ENCODE measurements around the gene PTPRE.

PTPRE gene

DNA sequence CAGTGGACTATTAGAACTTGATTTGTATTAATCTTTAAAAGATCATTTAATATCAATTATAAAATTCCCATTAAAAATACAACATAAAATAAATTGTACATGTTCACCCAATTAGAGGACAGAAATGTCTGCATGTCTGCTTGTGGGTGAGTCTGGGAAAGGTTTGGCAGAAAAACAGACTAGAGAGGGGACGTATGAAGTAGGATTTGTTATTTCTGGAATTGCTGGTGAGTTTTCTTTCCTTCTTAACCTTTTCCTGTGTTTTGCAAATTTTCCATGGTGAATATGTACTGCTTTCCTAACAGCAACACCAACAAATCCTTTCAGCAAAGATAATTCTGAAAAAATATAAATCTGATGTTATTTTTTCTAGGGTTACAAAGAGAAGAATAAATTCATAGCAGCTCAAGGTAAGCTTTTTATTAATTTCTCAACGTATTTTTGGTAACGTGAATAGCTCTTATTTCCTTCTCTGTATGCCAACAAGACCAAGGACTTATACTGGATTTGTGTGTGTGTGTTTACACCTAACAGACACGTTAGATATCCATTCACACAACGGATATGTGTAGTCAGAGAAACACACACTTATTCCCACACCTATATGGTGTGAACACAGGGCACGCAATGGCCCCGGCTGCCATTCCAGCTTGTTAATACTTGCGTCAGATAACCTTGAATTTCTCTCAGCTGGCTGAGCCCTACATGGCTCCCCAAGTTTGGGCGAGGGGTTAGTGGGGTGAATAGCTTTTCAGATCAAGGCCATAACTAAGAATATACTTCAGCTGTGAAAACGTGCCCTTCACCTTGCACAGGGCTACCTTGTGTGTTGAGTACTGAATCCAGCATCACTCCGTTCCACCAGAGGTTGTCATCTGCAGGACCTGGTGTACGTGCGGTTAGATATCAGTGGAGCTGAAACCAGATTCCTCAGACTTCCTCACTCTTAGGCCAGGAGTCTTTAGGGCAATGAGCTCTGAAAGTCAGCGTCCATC lies 154.7 kb downstream of the PTPRE start:
- no peaks in the 10 kb centered on the region for H3K27me3 ChIP-seq (ENCODE audit: control insufficient read depth in 2 of 2, insufficient read depth in 2 of 2, low read length in 2 of 2)
- peaks cover 16 to 42% of the 10 kb centered on the region in 2 donors for H3K36me3 ChIP-seq (ENCODE audit: control insufficient read depth in 2 of 2, insufficient read depth in 2 of 2, low read length in 2 of 2)
- H3K9me3 ChIP-seq (ENCODE audit: control insufficient read depth in 2 of 2, low read length in 2 of 2): no peaks in the 10 kb centered on the region
- peak overlapping the region in 1 of 2 donors; percentile 73 for H3K27ac ChIP-seq (ENCODE audit: low read depth in 2 of 2, low read length in 2 of 2)
- H3K4me3 ChIP-seq (ENCODE audit: low read length in 2 of 2): no peak overlapping the region
- H3K4me1 ChIP-seq (ENCODE audit: control insufficient read depth in 2 of 2, insufficient read depth in 2 of 2, low read length in 2 of 2): peaks cover 10 to 18% of the 10 kb centered on the region in 2 donors
- H3K9ac ChIP-seq (ENCODE audit: low read depth in 1 of 2, low read length in 2 of 2): no peak overlapping the region

DNA sequence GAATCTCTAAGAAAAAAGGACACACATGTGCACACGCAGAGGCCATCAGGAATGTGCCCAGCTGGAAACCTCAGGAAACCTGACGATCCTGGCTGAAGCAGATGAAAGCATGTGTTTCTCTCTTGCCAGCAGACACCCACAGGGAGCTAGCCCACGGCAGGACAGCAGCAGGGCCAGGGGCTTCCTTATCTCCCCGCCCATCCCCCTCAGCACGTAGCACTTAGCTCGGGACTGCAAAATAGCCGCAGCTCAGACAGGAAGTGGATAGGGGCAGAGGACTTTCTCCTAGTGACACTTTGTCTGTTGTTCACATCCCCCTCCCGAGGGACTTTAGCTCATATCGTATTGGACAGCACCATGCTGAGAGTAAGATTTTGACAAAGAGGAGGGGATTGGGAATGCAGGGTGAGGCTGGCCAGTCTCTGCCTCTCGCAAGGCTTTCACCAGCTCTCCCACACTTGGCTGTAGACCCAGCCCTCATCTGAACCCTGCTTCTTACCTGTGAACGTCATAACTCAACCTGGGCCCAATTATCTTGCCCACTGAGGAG lies 155.5 kb downstream of the PTPRE start:
- Histone ChIP-seq H3K27ac (ENCODE audit: low read depth in 2 of 2, low read length in 2 of 2) (peak overlapping the region; percentile 34 to 73), H3K9ac (ENCODE audit: low read depth in 1 of 2, low read length in 2 of 2) (peak overlapping the region in 1 of 2 donors; percentile 32), H3K36me3 (ENCODE audit: control insufficient read depth in 2 of 2, insufficient read depth in 2 of 2, low read length in 2 of 2) (peaks cover 24 to 47% of the 10 kb centered on the region in 2 donors), H3K4me3 (ENCODE audit: low read length in 2 of 2) (peak overlapping the region in 1 of 2 donors; percentile 63), H3K27me3 (ENCODE audit: control insufficient read depth in 2 of 2, insufficient read depth in 2 of 2, low read length in 2 of 2) (no peaks in the 10 kb centered on the region), H3K4me1 (ENCODE audit: control insufficient read depth in 2 of 2, insufficient read depth in 2 of 2, low read length in 2 of 2) (peaks cover 10 to 18% of the 10 kb centered on the region in 2 donors), H3K9me3 (ENCODE audit: control insufficient read depth in 2 of 2, low read length in 2 of 2) (no peaks in the 10 kb centered on the region)

DNA sequence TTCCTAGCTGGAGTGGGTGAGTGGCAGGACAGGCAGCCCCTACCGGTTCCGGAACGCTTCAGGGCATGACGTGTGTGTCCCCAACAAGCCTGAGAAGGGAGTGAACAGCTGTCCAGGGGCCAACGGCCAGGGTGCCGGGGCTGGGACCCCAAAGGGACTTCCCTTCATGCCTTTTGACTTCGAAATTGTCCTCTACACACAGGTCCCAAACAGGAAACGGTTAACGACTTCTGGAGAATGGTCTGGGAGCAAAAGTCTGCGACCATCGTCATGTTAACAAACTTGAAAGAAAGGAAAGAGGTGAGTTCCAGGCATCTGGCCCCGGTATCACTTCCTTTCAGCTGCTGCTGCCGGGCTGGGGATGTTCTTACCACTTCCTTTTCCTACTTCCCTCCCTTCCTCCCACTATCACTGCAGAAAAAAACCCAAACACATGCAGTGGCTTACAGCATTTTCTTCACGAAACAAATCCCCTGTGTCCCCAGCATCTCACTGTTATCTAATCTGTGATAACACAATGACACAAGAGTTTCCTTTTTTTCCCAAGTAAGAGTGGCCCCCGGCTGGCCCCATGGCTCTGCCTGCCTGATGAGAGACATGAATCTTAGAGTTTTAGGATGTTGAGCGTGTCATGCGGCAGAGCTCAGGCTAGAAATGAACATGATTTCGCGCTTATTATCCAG lies 156.1 kb downstream of the PTPRE start:
- peak overlapping the region in 1 of 2 donors; percentile 32 for H3K9ac ChIP-seq (ENCODE audit: low read depth in 1 of 2, low read length in 2 of 2)
- peaks cover 10 to 18% of the 10 kb centered on the region in 2 donors for H3K4me1 ChIP-seq (ENCODE audit: control insufficient read depth in 2 of 2, insufficient read depth in 2 of 2, low read length in 2 of 2)
- H3K27ac ChIP-seq (ENCODE audit: low read depth in 2 of 2, low read length in 2 of 2): peak overlapping the region; percentile 34 to 73
- no peaks in the 10 kb centered on the region for H3K27me3 ChIP-seq (ENCODE audit: control insufficient read depth in 2 of 2, insufficient read depth in 2 of 2, low read length in 2 of 2)
- peaks cover 26 to 46% of the 10 kb centered on the region in 2 donors for H3K36me3 ChIP-seq (ENCODE audit: control insufficient read depth in 2 of 2, insufficient read depth in 2 of 2, low read length in 2 of 2)
- peak overlapping the region in 1 of 2 donors; percentile 63 for H3K4me3 ChIP-seq (ENCODE audit: low read length in 2 of 2)
- H3K9me3 ChIP-seq (ENCODE audit: control insufficient read depth in 2 of 2, low read length in 2 of 2): no peaks in the 10 kb centered on the region

DNA sequence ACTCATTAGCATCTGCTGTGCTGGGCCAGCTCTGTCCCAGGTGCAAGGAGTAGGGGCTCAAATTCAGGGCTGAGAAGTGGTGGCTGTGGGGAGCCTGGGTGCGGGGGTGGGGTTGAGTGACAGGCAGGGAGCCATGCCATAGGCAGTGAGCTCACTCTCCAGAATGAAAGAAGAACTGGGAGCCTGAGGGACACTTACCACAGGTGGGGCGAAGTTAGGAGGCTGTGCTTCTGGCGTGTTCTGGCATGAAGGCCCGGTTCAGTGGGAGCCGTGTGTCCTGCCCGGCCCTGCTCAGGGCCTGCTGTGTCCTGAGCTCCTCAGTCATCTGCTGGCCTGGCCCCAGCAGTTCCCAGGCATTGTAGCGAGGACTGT lies 156.8 kb downstream of the PTPRE start:
- Histone ChIP-seq H3K4me3 (ENCODE audit: low read length in 2 of 2) (peak overlapping the region in 1 of 2 donors; percentile 63), H3K36me3 (ENCODE audit: control insufficient read depth in 2 of 2, insufficient read depth in 2 of 2, low read length in 2 of 2) (peaks cover 33 to 48% of the 10 kb centered on the region in 2 donors)

GRCh38 chr10:128064108-128064969 lies 157.4 kb downstream of the PTPRE start:
- Histone ChIP-seq H3K4me1 (ENCODE audit: control insufficient read depth in 2 of 2, insufficient read depth in 2 of 2, low read length in 2 of 2) (peaks cover 10 to 21% of the 10 kb centered on the region in 2 donors), H3K27ac (ENCODE audit: low read depth in 2 of 2, low read length in 2 of 2) (peak overlapping the region; percentile 51 to 73), H3K27me3 (ENCODE audit: control insufficient read depth in 2 of 2, insufficient read depth in 2 of 2, low read length in 2 of 2) (no peaks in the 10 kb centered on the region), H3K9me3 (ENCODE audit: control insufficient read depth in 2 of 2, low read length in 2 of 2) (no peaks in the 10 kb centered on the region), H3K4me3 (ENCODE audit: low read length in 2 of 2) (peak overlapping the region in 1 of 2 donors; percentile 2), H3K36me3 (ENCODE audit: control insufficient read depth in 2 of 2, insufficient read depth in 2 of 2, low read length in 2 of 2) (peaks cover 33 to 47% of the 10 kb centered on the region in 2 donors), H3K9ac (ENCODE audit: low read depth in 1 of 2, low read length in 2 of 2) (no peak overlapping the region)

More for the DNA sequence above, 156.8 kb downstream of the PTPRE start:
- Histone ChIP-seq H3K9ac (ENCODE audit: low read depth in 1 of 2, low read length in 2 of 2) (no peak overlapping the region), H3K27ac (ENCODE audit: low read depth in 2 of 2, low read length in 2 of 2) (peak overlapping the region; percentile 51 to 73), H3K9me3 (ENCODE audit: control insufficient read depth in 2 of 2, low read length in 2 of 2) (no peaks in the 10 kb centered on the region), H3K27me3 (ENCODE audit: control insufficient read depth in 2 of 2, insufficient read depth in 2 of 2, low read length in 2 of 2) (no peaks in the 10 kb centered on the region), H3K4me1 (ENCODE audit: control insufficient read depth in 2 of 2, insufficient read depth in 2 of 2, low read length in 2 of 2) (peaks cover 10 to 18% of the 10 kb centered on the region in 2 donors)

GRCh38 chr10:128064970-128065580 lies 158.2 kb downstream of the PTPRE start:
- Histone ChIP-seq H3K4me1 (ENCODE audit: control insufficient read depth in 2 of 2, insufficient read depth in 2 of 2, low read length in 2 of 2) (peaks cover 10 to 19% of the 10 kb centered on the region in 2 donors), H3K36me3 (ENCODE audit: control insufficient read depth in 2 of 2, insufficient read depth in 2 of 2, low read length in 2 of 2) (peaks cover 33 to 46% of the 10 kb centered on the region in 2 donors), H3K27ac (ENCODE audit: low read depth in 2 of 2, low read length in 2 of 2) (peak overlapping the region in 1 of 2 donors; percentile 73), H3K9ac (ENCODE audit: low read depth in 1 of 2, low read length in 2 of 2) (no peak overlapping the region), H3K4me3 (ENCODE audit: low read length in 2 of 2) (no peak overlapping the region), H3K9me3 (ENCODE audit: control insufficient read depth in 2 of 2, low read length in 2 of 2) (no peaks in the 10 kb centered on the region), H3K27me3 (ENCODE audit: control insufficient read depth in 2 of 2, insufficient read depth in 2 of 2, low read length in 2 of 2) (no peaks in the 10 kb centered on the region)

DNA sequence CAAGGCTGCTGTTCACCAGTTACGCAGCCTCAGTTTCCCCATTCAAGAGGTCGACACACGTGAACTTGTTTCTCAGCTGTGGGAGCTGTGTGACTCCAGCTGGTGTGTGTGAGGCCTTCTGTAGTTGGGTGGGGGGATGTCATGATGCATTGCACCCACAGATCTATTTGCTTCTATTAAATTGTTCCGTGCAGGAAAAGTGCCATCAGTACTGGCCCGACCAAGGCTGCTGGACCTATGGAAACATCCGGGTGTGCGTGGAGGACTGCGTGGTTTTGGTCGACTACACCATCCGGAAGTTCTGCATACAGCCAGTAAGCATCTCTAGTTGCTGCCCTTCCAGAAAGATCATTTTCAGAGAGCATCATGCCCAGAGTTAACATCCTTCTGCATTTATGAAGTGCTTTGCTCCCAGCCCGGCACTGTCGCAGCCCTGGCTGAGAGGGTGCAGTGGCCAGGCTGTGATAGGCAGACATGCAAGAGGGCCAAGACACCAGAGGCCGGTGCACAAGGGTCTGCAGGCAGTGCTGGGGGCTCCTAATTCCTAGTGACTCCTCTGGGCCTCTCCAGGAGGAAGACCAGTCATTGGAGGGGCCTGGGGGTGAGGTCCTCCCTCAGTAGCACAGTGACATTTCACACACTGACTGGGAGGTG lies 159.1 kb downstream of the PTPRE start:
- Histone ChIP-seq H3K9me3 (ENCODE audit: control insufficient read depth in 2 of 2, low read length in 2 of 2) (no peaks in the 10 kb centered on the region), H3K4me1 (ENCODE audit: control insufficient read depth in 2 of 2, insufficient read depth in 2 of 2, low read length in 2 of 2) (peaks cover 10 to 18% of the 10 kb centered on the region in 2 donors), H3K36me3 (ENCODE audit: control insufficient read depth in 2 of 2, insufficient read depth in 2 of 2, low read length in 2 of 2) (peaks cover 36 to 47% of the 10 kb centered on the region in 2 donors), H3K27ac (ENCODE audit: low read depth in 2 of 2, low read length in 2 of 2) (no peak overlapping the region), H3K9ac (ENCODE audit: low read depth in 1 of 2, low read length in 2 of 2) (no peak overlapping the region), H3K27me3 (ENCODE audit: control insufficient read depth in 2 of 2, insufficient read depth in 2 of 2, low read length in 2 of 2) (no peaks in the 10 kb centered on the region), H3K4me3 (ENCODE audit: low read length in 2 of 2) (no peak overlapping the region)

GRCh38 chr10:128066870-128067382 lies 160.0 kb downstream of the PTPRE start:
- Histone ChIP-seq H3K4me1 (ENCODE audit: control insufficient read depth in 2 of 2, insufficient read depth in 2 of 2, low read length in 2 of 2) (peaks cover 10 to 18% of the 10 kb centered on the region in 2 donors), H3K27ac (ENCODE audit: low read depth in 2 of 2, low read length in 2 of 2) (no peak overlapping the region), H3K9ac (ENCODE audit: low read depth in 1 of 2, low read length in 2 of 2) (no peak overlapping the region), H3K27me3 (ENCODE audit: control insufficient read depth in 2 of 2, insufficient read depth in 2 of 2, low read length in 2 of 2) (no peaks in the 10 kb centered on the region), H3K9me3 (ENCODE audit: control insufficient read depth in 2 of 2, low read length in 2 of 2) (no peaks in the 10 kb centered on the region), H3K4me3 (ENCODE audit: low read length in 2 of 2) (no peak overlapping the region), H3K36me3 (ENCODE audit: control insufficient read depth in 2 of 2, insufficient read depth in 2 of 2, low read length in 2 of 2) (peaks cover 39 to 48% of the 10 kb centered on the region in 2 donors)
